ENCODE data around the gene SLU7.

GRCh38 chr5:160370713-160371034 is 48.2 kb downstream of the SLU7 start:
- no peak for TF ChIP-seq CTCF (IDR thresholded peaks at IDR 0.05; ENCODE audit: low read depth, low read length, poor library complexity, severe bottlenecking)
- TF ChIP-seq EZH2phosphoT487 (IDR thresholded peaks at IDR 0.05; ENCODE audit: borderline replicate concordance, low read length), result no peak

All from DOHH2 (cell line).